GM21825 (cell line): ENCODE results near the gene CTIF.
"Not testable (repeated sequence)": the region's sequence is repeated elsewhere in the genome, so short reads cannot be mapped to it uniquely, and the experiment has no call there.

Experiments used
- ATAC-seq: cut with Tn5 transposase; IDR thresholded peaks from one replicate; pipeline ENCODE4 v1.9.1; 2021; ENCODE audit warnings: mild to moderate bottlenecking, moderate library complexity; ENCODE audit not compliant: unreplicated experiment

CTIF gene

GRCh38 chr18:48638896-48639771, 100.3 kb downstream of the CTIF start:
- no peak for ATAC-seq

DNA sequence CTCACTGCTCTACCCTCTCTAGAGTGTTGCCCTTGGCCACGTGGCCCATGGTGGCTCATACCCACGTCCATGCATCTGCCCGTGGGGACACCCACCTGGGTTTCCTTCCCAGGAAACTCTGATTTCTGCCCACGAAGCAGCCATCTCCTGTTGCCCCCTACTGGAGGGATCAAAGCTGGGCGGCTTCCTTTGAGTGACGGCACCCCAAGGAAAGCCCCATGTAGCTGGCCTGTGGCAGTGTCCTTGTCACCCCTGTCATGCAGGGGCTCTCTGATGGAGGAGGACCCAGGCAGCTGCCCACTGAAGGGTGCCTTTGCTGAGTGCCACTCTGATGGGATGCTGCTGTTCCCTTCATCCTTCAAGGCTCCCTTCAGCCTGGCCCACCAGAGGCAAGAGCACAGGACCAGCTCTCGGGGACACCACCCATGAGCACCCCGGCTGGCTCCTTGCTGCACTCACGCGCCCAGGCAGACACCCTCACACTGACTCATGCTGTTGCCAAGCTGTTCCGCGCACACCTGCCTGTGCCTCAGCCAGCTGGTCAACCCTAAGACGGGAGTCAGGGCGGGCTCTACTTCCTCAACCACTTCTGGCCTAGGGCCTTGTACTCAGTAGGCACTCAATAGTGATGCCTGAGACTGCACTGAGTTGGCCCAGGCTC, 101.1 kb downstream of the CTIF start:
- ATAC-seq: no peak

GRCh38 chr18:48640566-48641270, 101.9 kb downstream of the CTIF start:
- ATAC-seq: no peak

GRCh38 chr18:48641981-48642380, 103.2 kb downstream of the CTIF start:
- no peak for ATAC-seq

GRCh38 chr18:48642503-48642902, 103.7 kb downstream of the CTIF start:
- no peak for ATAC-seq

- no peak for ATAC-seq
Observed at GRCh38 chr18:48643262-48643661, 104.4 kb downstream of the CTIF start.

DNA sequence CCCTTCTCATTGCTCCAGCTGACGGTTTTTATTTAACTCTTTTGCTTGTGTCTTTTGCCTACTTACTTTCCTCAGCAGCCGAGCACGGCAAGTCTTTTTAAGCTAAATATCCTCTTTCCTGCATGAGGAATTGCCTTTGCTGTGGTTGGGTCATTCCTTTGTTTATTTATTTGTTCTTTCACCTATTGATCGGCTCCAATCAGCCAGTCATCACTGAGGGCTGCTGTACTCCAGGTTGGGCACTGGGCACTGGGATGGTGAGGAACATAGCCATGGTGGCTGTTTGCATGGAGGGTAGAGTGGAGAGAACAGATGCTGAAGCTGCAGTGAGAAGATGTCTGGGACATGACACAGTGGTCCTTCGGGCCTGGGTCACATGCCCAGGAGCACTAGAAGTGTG, 105.2 kb downstream of the CTIF start:
- ATAC-seq: no peak

DNA sequence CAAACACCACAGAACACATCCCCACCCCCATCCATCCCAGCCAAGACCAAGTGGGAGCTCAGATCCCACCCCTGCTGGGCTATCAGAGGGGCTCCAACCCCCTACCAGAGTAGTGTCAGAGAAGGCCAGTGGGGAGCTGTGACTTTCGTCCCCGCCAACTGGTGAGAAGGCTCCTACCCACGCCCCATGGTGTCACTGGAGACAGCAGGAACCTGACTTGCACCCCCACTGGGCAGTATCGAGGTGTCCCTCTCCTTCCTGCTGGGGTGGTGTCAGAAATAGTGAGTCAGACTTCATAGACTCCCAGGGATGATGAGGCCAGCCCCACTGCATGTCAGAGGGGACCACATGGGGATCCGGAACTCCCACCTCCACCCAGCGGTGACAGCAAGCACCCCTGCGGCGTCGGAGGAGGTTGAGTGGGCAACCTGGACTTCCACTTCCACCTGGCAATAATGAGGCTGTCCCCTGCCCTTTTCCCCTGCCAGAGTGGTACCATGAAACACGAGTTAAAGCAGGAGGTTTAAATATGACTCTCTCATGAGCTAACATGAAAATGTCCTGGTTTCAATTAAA, 106.7 kb downstream of the CTIF start:
- no peak for ATAC-seq

GRCh38 chr18:48646976-48647375, 108.1 kb downstream of the CTIF start:
- ATAC-seq: no peak

- ATAC-seq: no peak
Observed at GRCh38 chr18:48649231-48649630, 110.4 kb downstream of the CTIF start.

DNA sequence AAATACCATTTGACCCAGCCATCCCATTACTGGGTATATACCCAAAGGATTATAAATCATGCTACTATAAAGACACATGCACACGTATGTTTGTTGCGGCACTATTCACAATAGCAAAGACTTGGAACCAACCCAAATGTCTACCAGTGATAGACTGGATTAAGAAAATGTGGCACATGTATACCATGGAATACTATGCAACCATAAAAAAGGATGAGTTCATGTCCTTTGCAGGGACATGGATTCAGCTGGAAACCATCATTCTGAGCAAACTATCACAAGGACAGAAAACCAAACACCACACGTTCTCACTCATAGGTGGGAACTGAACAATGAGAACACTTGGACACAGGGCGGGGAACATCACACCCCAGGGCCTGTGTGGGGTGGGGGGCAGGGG, 115.8 kb downstream of the CTIF start:
- not testable (repeated sequence) for ATAC-seq

GRCh38 chr18:48655508-48655907, 116.7 kb downstream of the CTIF start:
- no peak for ATAC-seq

- ATAC-seq: no peak
Observed at GRCh38 chr18:48656176-48656575, 117.3 kb downstream of the CTIF start.

DNA sequence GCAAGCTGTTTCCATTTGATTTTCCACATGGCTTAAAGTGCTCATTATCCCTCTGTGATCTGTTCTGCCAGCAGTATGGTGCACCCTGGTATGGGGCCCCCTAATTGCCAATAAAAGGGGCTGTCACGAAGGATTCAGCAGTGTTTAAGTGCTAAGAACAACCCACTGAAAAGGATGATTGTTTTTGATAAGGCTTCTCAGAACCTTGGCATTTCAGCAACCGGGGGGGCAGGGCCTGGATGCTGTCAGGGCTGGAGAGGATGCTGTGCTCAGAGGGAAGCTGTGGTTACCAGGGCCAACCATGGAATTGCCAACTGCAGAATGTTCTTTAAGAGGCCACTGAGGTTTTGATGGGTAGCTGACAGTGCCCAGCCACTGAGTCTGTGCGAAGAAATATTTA, 117.8 kb downstream of the CTIF start:
- ATAC-seq: no peak

- ATAC-seq: no peak
Observed at GRCh38 chr18:48657447-48658120, 118.8 kb downstream of the CTIF start.

DNA sequence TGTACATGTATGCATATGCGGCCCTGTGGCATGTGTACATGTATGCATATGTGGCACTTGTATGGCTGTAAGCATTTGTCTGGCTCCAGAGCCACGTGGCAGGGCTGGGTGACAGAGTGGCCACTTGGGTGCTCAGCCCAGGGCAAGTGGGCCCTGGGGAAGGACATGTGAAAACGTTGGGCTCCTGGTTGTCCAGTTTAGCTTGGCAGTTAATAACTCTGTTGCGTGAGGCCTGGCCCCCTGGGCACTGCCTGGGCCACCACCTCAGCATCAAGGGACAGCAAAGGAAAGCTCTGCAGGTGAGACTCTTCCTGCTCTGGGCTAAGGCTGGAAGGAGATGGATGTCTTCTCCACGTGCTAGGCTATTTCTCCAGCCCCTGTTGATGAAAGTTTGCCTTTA, 119.9 kb downstream of the CTIF start:
- ATAC-seq: no peak

DNA sequence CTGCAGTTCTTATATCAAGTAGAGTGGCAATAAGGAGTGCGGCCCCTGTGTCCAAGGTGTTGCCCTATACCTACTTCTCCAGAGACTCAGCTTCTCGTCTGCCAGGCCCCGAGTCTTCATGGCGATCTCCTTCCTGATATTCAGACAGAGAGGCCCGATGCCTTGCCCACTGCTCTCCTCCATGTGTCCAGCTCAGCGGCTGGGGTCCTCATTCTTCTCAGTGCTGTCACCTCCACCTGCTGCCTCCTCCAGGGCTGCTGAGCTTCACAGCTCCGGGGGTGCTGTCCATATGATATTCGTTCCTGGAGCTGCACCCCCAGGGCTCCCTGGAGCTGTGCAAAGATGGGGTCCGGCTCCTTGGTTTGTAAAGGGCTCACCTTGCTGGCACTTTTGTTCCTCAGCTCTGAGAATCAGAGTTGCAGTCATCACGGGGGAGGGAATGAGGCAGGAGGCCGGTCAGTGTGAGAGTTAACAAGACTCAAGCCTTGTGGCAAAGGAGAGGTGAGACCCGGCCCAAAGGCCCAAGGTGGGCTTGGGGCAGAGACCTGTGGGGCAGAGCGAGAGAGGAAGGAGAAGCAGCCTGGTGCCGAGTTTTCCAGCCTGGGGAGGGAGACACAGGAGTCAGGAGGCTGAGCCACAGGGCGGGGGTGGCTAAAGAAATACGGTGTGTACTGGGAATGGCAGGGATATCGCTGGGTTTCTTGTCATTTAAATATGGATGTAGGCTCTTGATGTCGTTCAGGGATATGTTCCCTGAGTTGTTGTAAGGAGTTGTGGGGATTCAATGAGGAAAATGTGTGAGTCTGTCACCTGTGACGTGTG, 120.6 kb downstream of the CTIF start:
- no peak for ATAC-seq

- no peak for ATAC-seq
Observed at GRCh38 chr18:48660346-48661228, 121.8 kb downstream of the CTIF start.

GRCh38 chr18:48661421-48661820, 122.6 kb downstream of the CTIF start:
- ATAC-seq: no peak
